Mesenchymal stem cell (in vitro differentiated cells and primary cell): ENCODE data around the gene USP6NL.

Experiments
- DNase-seq: peaks from one replicate; pipeline ENCODE4 v3.0.0-alpha.2; 2013
- H2AFZ ChIP-seq: one replicate; pipeline ENCODE4 v1.6.1; 2013; ENCODE audit warnings: low read depth, mild to moderate bottlenecking, control low read depth, inconsistent platforms, low read length, moderate library complexity
- H2AK5ac ChIP-seq: 2 replicates; pipeline ENCODE4 v1.6.1; 2013; ENCODE audit warnings: low read length, moderate library complexity, mild to moderate bottlenecking, inconsistent platforms; ENCODE audit not compliant: severe bottlenecking
- H2BK120ac ChIP-seq: one replicate; pipeline ENCODE4 v1.6.1; 2013; ENCODE audit warnings: low read depth, mild to moderate bottlenecking, inconsistent platforms, low read length, moderate library complexity
- H2BK12ac ChIP-seq, 2 experiments: one replicate each; pipeline ENCODE4 v1.6.1; 2013; ENCODE audit warnings: inconsistent platforms in 2 of 2, low read length in 2 of 2, mild to moderate bottlenecking in 2 of 2, moderate library complexity in 2 of 2, control low read depth in 1 of 2
- H2BK15ac ChIP-seq: one replicate; pipeline ENCODE4 v1.6.1; 2013; ENCODE audit warnings: mild to moderate bottlenecking, low read depth, inconsistent platforms; ENCODE audit not compliant: poor library complexity, severe bottlenecking
- H2BK5ac ChIP-seq: 2 replicates; pipeline ENCODE4 v1.6.1; 2013; ENCODE audit warnings: low read depth, mild to moderate bottlenecking, low read length, control low read depth, inconsistent platforms; ENCODE audit not compliant: poor library complexity, severe bottlenecking
- H3K14ac ChIP-seq, 2 experiments: one replicate each; pipeline ENCODE4 v1.6.1; 2013; ENCODE audit warnings: inconsistent platforms in 2 of 2, low read length in 2 of 2, control low read depth in 1 of 2, mild to moderate bottlenecking in 1 of 2, moderate library complexity in 1 of 2
- H3K18ac ChIP-seq, 2 experiments: one replicate each; pipeline ENCODE4 v1.6.1; 2013; ENCODE audit warnings: inconsistent platforms in 2 of 2, low read length in 2 of 2, control low read depth in 1 of 2, low read depth in 1 of 2, mild to moderate bottlenecking in 1 of 2
- H3K23ac ChIP-seq, 2 experiments: one replicate each; pipeline ENCODE4 v1.6.1; 2013; ENCODE audit warnings: inconsistent platforms in 2 of 2, low read length in 2 of 2, mild to moderate bottlenecking in 2 of 2, moderate library complexity in 2 of 2, control low read depth in 1 of 2
- H3K27ac ChIP-seq: 2 replicates; pipeline ENCODE4 v1.5.1; 2013; ENCODE audit warnings: mild to moderate bottlenecking, moderate library complexity, low read length, control low read depth, inconsistent platforms; ENCODE audit not compliant: poor library complexity, severe bottlenecking
- H3K27me3 ChIP-seq, 2 experiments: 2 replicates each; pipeline versions ENCODE4 v1.6.1 to v1.7.0; 2013; ENCODE audit warnings: low read length in 2 of 2, mild to moderate bottlenecking in 2 of 2, moderate library complexity in 2 of 2, control low read depth in 1 of 2, inconsistent platforms in 1 of 2; ENCODE audit not compliant: control insufficient read depth in 1 of 2, insufficient read depth in 1 of 2
- H3K36me3 ChIP-seq, 2 experiments: 2 replicates each; pipeline versions ENCODE4 v1.6.1 to v1.7.0; 2013; ENCODE audit warnings: low read length in 2 of 2, control low read depth in 1 of 2, inconsistent platforms in 1 of 2, low read depth in 1 of 2, mild to moderate bottlenecking in 1 of 2; ENCODE audit not compliant: insufficient read depth in 2 of 2, control insufficient read depth in 1 of 2
- H3K4ac ChIP-seq, 2 experiments: one replicate each; pipeline ENCODE4 v1.6.1; 2013; ENCODE audit warnings: inconsistent platforms in 2 of 2, low read length in 2 of 2, mild to moderate bottlenecking in 2 of 2, moderate library complexity in 2 of 2, control low read depth in 1 of 2, low read depth in 1 of 2
- H3K4me1 ChIP-seq: 2 replicates; pipeline ENCODE4 v1.6.1; 2013; ENCODE audit warnings: low read depth, low read length, control low read depth; ENCODE audit not compliant: control insufficient read depth, insufficient read depth
- H3K4me2 ChIP-seq: 2 replicates; pipeline ENCODE4 v1.6.1; 2013; ENCODE audit warnings: low read length, mild to moderate bottlenecking, inconsistent platforms; ENCODE audit not compliant: poor library complexity, severe bottlenecking
- H3K4me3 ChIP-seq, 2 experiments: 2 replicates each; pipeline versions ENCODE4 v1.5.1 to v1.7.0; 2013; ENCODE audit warnings: low read length in 2 of 2, mild to moderate bottlenecking in 2 of 2, control low read depth in 1 of 2, low read depth in 1 of 2; ENCODE audit not compliant: insufficient read depth in 1 of 2
- H3K79me1 ChIP-seq: replicated peaks from 2 replicates; pipeline ENCODE4 v1.6.1; 2013; ENCODE audit warnings: mild to moderate bottlenecking, control low read depth, low read length, inconsistent platforms; ENCODE audit not compliant: poor library complexity, severe bottlenecking
- H3K9ac ChIP-seq: 2 replicates; pipeline ENCODE4 v1.7.0; 2013; ENCODE audit warnings: mild to moderate bottlenecking, low read length, moderate library complexity
- H3K9me3 ChIP-seq: 2 replicates; pipeline ENCODE4 v1.7.0; 2013; ENCODE audit warnings: mild to moderate bottlenecking, low read length; ENCODE audit not compliant: control insufficient read depth
- H4K8ac ChIP-seq: one replicate; pipeline ENCODE4 v1.6.1; 2013; ENCODE audit warnings: inconsistent platforms, mild to moderate bottlenecking, low read length, moderate library complexity
- H4K91ac ChIP-seq: one replicate; pipeline ENCODE4 v1.6.1; 2013; ENCODE audit warnings: mild to moderate bottlenecking, low read length, inconsistent platforms
- WGBS: methylation state at CpG from one replicate; pipeline ENCODE4 v1.1.7; 2013; ENCODE audit warnings: mixed read lengths; 5-methylcytosine and 5-hydroxymethylcytosine counted together

The USP6NL gene

DNA sequence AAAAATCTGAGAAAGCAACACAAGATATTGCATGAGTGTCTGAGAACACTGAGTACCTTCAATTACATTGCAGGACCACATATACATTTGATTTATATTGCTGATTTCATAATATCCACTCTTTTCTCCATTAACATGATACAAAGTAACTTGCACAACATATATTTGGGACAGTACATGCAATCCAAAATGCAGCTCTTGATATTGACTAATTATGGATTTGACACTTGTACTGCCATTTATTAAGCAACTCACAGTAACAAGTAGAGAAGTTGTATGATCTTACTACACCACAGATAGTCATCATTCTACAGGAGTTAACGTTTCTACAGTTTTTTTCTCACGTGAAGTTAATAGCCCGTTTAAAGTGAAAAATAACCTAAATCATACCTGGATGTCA is 46.7 kb downstream of the USP6NL start:
- Histone ChIP-seq H2BK15ac (no peak overlapping the region), H3K23ac (no peak overlapping the region), H2AK5ac (no peak overlapping the region), H3K14ac (no peak overlapping the region), H3K27ac (no peak overlapping the region), H3K4me2 (no peak overlapping the region), H2BK5ac (no peak overlapping the region), H4K91ac (no peak overlapping the region), H3K4ac (no peak overlapping the region), H3K36me3 (no peaks in the 10 kb centered on the region), H3K4me1 (no peaks in the 10 kb centered on the region), H3K18ac (no peak overlapping the region), H4K8ac (no peak overlapping the region), H3K4me3 (no peak overlapping the region), H3K27me3 (no peaks in the 10 kb centered on the region), H3K79me1 (peaks cover 25% of the 10 kb centered on the region), H2AFZ (no peak overlapping the region), H3K9ac (no peak overlapping the region), H2BK120ac (no peak overlapping the region), H3K9me3 (no peaks in the 10 kb centered on the region), H2BK12ac (no peak overlapping the region)
- WGBS, result 100% methylated on average over 2 of the region's 3 CpGs
- DNase-seq, result no peak

DNA sequence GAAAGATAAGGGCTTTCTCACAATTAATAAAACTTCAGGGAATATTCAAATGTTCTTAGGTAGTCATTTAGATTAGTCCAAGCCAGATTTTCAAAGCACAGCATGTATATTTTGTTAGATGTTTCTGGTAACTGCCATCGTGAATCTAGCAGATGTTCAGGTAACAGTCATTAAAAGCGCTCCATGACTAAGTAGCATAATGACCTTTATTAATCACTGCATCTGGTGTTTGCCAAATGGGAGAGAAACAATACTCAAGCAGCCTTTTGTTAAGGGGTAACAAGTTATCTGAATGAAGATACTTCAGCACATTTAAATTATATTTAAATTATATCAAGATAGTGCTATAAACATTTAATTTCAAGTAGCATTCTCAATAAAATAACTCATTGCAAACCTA is 47.5 kb downstream of the USP6NL start:
- Histone ChIP-seq H3K18ac (no peak overlapping the region), H2BK120ac (no peak overlapping the region), H3K36me3 (no peaks in the 10 kb centered on the region), H3K4ac (no peak overlapping the region), H3K23ac (no peak overlapping the region), H3K4me2 (no peak overlapping the region), H2BK5ac (no peak overlapping the region), H3K79me1 (peaks cover 23% of the 10 kb centered on the region), H3K14ac (no peak overlapping the region), H4K91ac (no peak overlapping the region), H2AFZ (no peak overlapping the region), H3K9me3 (no peaks in the 10 kb centered on the region), H4K8ac (no peak overlapping the region), H3K4me3 (no peak overlapping the region), H3K9ac (no peak overlapping the region), H3K27me3 (no peaks in the 10 kb centered on the region), H2BK15ac (no peak overlapping the region), H3K27ac (no peak overlapping the region), H2AK5ac (no peak overlapping the region), H3K4me1 (no peaks in the 10 kb centered on the region), H2BK12ac (no peak overlapping the region)
- DNase-seq, result no peak
- 85% methylated on average over 2 of the region's 2 CpGs for WGBS

DNA sequence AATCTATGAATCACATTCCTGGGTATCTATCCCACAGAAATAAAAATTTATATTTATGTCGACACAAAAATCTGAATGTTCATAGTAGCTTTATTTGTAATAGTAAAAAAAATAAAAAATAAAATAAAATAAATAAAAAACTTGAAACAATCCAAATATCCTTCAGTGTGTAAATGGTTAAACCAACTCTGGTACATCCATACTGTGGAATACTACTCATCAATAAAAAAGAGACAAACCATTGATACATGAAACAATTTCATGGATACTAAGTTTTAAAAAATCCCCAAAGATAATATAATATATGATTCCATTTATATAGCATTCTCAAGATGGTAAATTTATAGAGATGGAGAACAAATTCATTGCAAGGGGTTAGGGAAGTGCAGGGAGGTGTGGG is 48.6 kb downstream of the USP6NL start:
- Histone ChIP-seq H3K14ac (no peak overlapping the region), H2BK120ac (no peak overlapping the region), H2BK5ac (no peak overlapping the region), H2AK5ac (no peak overlapping the region), H4K8ac (no peak overlapping the region), H2BK15ac (no peak overlapping the region), H3K4ac (no peak overlapping the region), H3K4me1 (no peaks in the 10 kb centered on the region), H2BK12ac (no peak overlapping the region), H3K4me2 (no peak overlapping the region), H3K27me3 (no peaks in the 10 kb centered on the region), H3K18ac (no peak overlapping the region), H3K9ac (no peak overlapping the region), H3K79me1 (peaks cover 20% of the 10 kb centered on the region), H3K9me3 (no peaks in the 10 kb centered on the region), H4K91ac (no peak overlapping the region), H3K23ac (no peak overlapping the region), H3K4me3 (no peak overlapping the region), H2AFZ (no peak overlapping the region), H3K36me3 (no peaks in the 10 kb centered on the region), H3K27ac (no peak overlapping the region)
- WGBS, result no CpG with 5 or more reads among the region's 1 CpG
- no peak for DNase-seq

DNA sequence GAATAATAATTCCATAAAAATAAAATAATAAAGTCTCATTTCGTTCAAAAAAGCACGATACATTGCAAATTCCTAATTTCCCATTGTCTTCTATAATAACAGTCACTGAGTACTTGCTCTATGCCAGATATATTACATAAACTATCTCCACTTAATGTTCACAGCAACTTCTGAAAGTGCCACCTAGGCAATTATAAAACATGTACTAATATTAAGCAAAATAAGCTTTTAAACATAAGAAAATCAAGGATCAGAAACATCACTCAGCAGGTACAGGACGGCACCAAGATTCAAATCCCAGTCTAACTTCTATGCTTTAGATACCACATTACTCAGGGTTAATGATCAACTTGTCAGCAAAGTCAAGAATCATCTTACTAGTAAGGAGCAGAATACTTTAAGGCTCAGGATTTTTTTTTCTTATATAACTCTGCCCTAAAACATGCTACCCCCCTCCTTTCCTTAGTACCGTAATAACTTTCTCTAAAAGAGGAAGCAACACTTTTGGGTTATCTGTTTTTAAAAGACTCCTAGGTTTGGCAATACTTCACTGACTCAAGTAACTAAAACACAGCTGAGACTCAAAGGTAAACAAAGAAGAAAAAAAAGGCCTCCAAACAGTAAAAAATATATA is 51.3 kb downstream of the USP6NL start:
- Histone ChIP-seq H3K4ac (no peak overlapping the region), H3K4me3 (no peak overlapping the region), H3K27me3 (no peaks in the 10 kb centered on the region), H3K4me2 (no peak overlapping the region), H4K8ac (no peak overlapping the region), H2BK120ac (no peak overlapping the region), H3K36me3 (no peaks in the 10 kb centered on the region), H3K27ac (no peak overlapping the region), H2AK5ac (no peak overlapping the region), H2BK12ac (no peak overlapping the region), H3K79me1 (peaks cover 18% of the 10 kb centered on the region), H2BK5ac (no peak overlapping the region), H3K9ac (no peak overlapping the region), H3K9me3 (peaks cover 6% of the 10 kb centered on the region), H3K18ac (no peak overlapping the region), H3K4me1 (no peaks in the 10 kb centered on the region), H2BK15ac (no peak overlapping the region), H2AFZ (no peak overlapping the region), H3K23ac (no peak overlapping the region), H3K14ac (no peak overlapping the region), H4K91ac (no peak overlapping the region)
- 97% methylated on average over 3 of the region's 4 CpGs for WGBS
- peak; percentile 32 for DNase-seq
